Subcutaneous abdominal adipose tissue (tissue), 5 donors: ENCODE results near the gene NRK.
"Not testable (repeated sequence)": the region's sequence is repeated elsewhere in the genome, so short reads cannot be mapped to it uniquely, and the experiment has no call there.

Experiments used
- H3K27ac ChIP-seq: one replicate; pipeline ENCODE4 v1.7.0; 2013; ENCODE audit warnings: low read depth, mild to moderate bottlenecking, inconsistent platforms, low read length, moderate library complexity
- H3K27me3 ChIP-seq, 5 donors: one replicate each; pipeline ENCODE4 v1.7.0; 2013; ENCODE audit warnings: low read length in 5 of 5, inconsistent platforms in 1 of 5; ENCODE audit not compliant: control insufficient read depth in 5 of 5, insufficient read depth in 4 of 5
- H3K36me3 ChIP-seq, 5 donors: one replicate each; pipeline ENCODE4 v1.7.0; 2013; ENCODE audit warnings: low read length in 5 of 5; ENCODE audit not compliant: control insufficient read depth in 5 of 5, insufficient read depth in 5 of 5
- H3K4me1 ChIP-seq, 5 donors: one replicate each; pipeline ENCODE4 v1.7.0; 2013; ENCODE audit warnings: low read length in 5 of 5, mild to moderate bottlenecking in 3 of 5, moderate library complexity in 1 of 5; ENCODE audit not compliant: control insufficient read depth in 5 of 5, insufficient read depth in 5 of 5
- H3K4me3 ChIP-seq, 5 donors: one replicate each; pipeline ENCODE4 v1.7.0; 2013; ENCODE audit warnings: low read length in 5 of 5, low read depth in 1 of 5
- H3K9ac ChIP-seq, 5 donors: one replicate each; pipeline ENCODE4 v1.7.0; 2013; ENCODE audit warnings: low read length in 5 of 5, mild to moderate bottlenecking in 4 of 5, moderate library complexity in 3 of 5
- H3K9me3 ChIP-seq, 5 donors: one replicate each; pipeline ENCODE4 v1.7.0; 2013; ENCODE audit warnings: low read length in 5 of 5; ENCODE audit not compliant: control insufficient read depth in 5 of 5
- donor health status: healthy.
- donor health status: healthy.
- donor health status: healthy.
- donor health status: healthy.
- donor health status: healthy.

NRK gene

GRCh38 chrX:105973387-105973739, 151.0 kb downstream of the NRK start:
- H3K36me3 ChIP-seq, result no peaks in the 10 kb centered on the region
- peaks cover 0 to 12% (median 3%) of the 10 kb centered on the region in 5 donors for H3K27me3 ChIP-seq
- no peak overlapping the region for H3K4me3 ChIP-seq
- H3K9me3 ChIP-seq, result peaks cover 0 to 6% (median 4%) of the 10 kb centered on the region in 5 donors
- no peak overlapping the region for H3K9ac ChIP-seq
- H3K4me1 ChIP-seq, result no peaks in the 10 kb centered on the region
- H3K27ac ChIP-seq, result no peak overlapping the region

- no peak overlapping the region for H3K9ac ChIP-seq
- H3K4me1 ChIP-seq, result no peaks in the 10 kb centered on the region
- H3K36me3 ChIP-seq, result no peaks in the 10 kb centered on the region
- no peak overlapping the region for H3K27ac ChIP-seq
- H3K4me3 ChIP-seq, result no peak overlapping the region
- peaks cover 0 to 7% (median 3%) of the 10 kb centered on the region in 5 donors for H3K27me3 ChIP-seq
- H3K9me3 ChIP-seq, result peaks cover 0 to 6% (median 0%) of the 10 kb centered on the region in 5 donors
Measured at GRCh38 chrX:105975382-105975781, 153.0 kb downstream of the NRK start.

- no peak overlapping the region for H3K9ac ChIP-seq
- no peak overlapping the region for H3K4me3 ChIP-seq
- H3K27ac ChIP-seq, result no peak overlapping the region
- H3K27me3 ChIP-seq, result peaks cover 6 to 16% (median 9%) of the 10 kb centered on the region in 5 donors
- H3K4me1 ChIP-seq, result no peaks in the 10 kb centered on the region
- peaks cover 0 to 4% (median 0%) of the 10 kb centered on the region in 5 donors for H3K9me3 ChIP-seq
- H3K36me3 ChIP-seq, result no peaks in the 10 kb centered on the region
Measured at GRCh38 chrX:105981772-105982485, 159.6 kb downstream of the NRK start.

- H3K9ac ChIP-seq, H3K36me3 ChIP-seq, H3K27ac ChIP-seq, H3K27me3 ChIP-seq, H3K4me3 ChIP-seq, H3K9me3 ChIP-seq, H3K4me1 ChIP-seq: not testable (repeated sequence)
Measured at GRCh38 chrX:105988487-105988886, 166.1 kb downstream of the NRK start.

GRCh38 chrX:105999294-105999693, 177.0 kb downstream of the NRK start:
- no peak overlapping the region for H3K4me3 ChIP-seq

GRCh38 chrX:106000203-106000602, 177.9 kb downstream of the NRK start:
- no peaks in the 10 kb centered on the region for H3K9me3 ChIP-seq
- H3K27me3 ChIP-seq, result peaks cover 0 to 6% (median 2%) of the 10 kb centered on the region in 5 donors
- no peak overlapping the region for H3K4me3 ChIP-seq
- H3K9ac ChIP-seq, result no peak overlapping the region
- H3K27ac ChIP-seq, result no peak overlapping the region
- no peaks in the 10 kb centered on the region for H3K4me1 ChIP-seq
- no peaks in the 10 kb centered on the region for H3K36me3 ChIP-seq

More at GRCh38 chrX:105999294-105999693, 177.0 kb downstream of the NRK start:
- Histone ChIP-seq H3K27ac (no peak overlapping the region), H3K27me3 (peaks cover 0 to 6% (median 2%) of the 10 kb centered on the region in 5 donors), H3K9me3 (no peaks in the 10 kb centered on the region), H3K4me1 (no peaks in the 10 kb centered on the region), H3K36me3 (no peaks in the 10 kb centered on the region), H3K9ac (no peak overlapping the region)

- not testable (repeated sequence) for H3K4me1 ChIP-seq, H3K27ac ChIP-seq, H3K9me3 ChIP-seq, H3K27me3 ChIP-seq, H3K36me3 ChIP-seq, H3K9ac ChIP-seq, H3K4me3 ChIP-seq
Measured at GRCh38 chrX:106000609-106001008, 178.3 kb downstream of the NRK start.

- Histone ChIP-seq H3K4me3 (no peak overlapping the region), H3K27ac (no peak overlapping the region), H3K9me3 (peaks cover 0 to 10% (median 3%) of the 10 kb centered on the region in 5 donors), H3K4me1 (no peaks in the 10 kb centered on the region), H3K27me3 (no peaks in the 10 kb centered on the region), H3K9ac (no peak overlapping the region), H3K36me3 (no peaks in the 10 kb centered on the region)
Measured at GRCh38 chrX:106005684-106006083, 183.3 kb downstream of the NRK start.

- H3K36me3 ChIP-seq, result no peaks in the 10 kb centered on the region
- H3K9ac ChIP-seq, result no peak overlapping the region
- H3K9me3 ChIP-seq, result peaks cover 0 to 20% (median 10%) of the 10 kb centered on the region in 5 donors
- H3K27ac ChIP-seq, result no peak overlapping the region
- H3K4me1 ChIP-seq, result no peaks in the 10 kb centered on the region
- peaks cover 0 to 2% (median 0%) of the 10 kb centered on the region in 5 donors for H3K27me3 ChIP-seq
- H3K4me3 ChIP-seq, result no peak overlapping the region
Measured at GRCh38 chrX:106007815-106008214, 185.5 kb downstream of the NRK start.
